ENCODE results near the gene DLX5.

The DLX5 gene

GRCh38 chr7:97003262-97004246, 21.1 kb downstream of the DLX5 start:
- Histone ChIP-seq H3K36me3 (ENCODE audit: control insufficient read depth, insufficient read depth, low read length) (no peaks in the 10 kb centered on the region), H3K4me3 (ENCODE audit: low read depth, low read length) (no peak overlapping the region), H3K9me3 (ENCODE audit: control insufficient read depth, insufficient read depth, low read length) (no peaks in the 10 kb centered on the region), H3K27me3 (ENCODE audit: control insufficient read depth, insufficient read depth, low read length) (peaks cover 95% of the 10 kb centered on the region), H3K4me1 (ENCODE audit: control insufficient read depth, insufficient read depth, low read length) (peaks cover 49% of the 10 kb centered on the region), H3K27ac (ENCODE audit: low read depth, low read length) (no peak overlapping the region), H3K9ac (ENCODE audit: low read depth, low read length) (no peak overlapping the region)

GRCh38 chr7:97002555-97003261, 21.9 kb downstream of the DLX5 start:
- no peaks in the 10 kb centered on the region for H3K9me3 ChIP-seq (ENCODE audit: control insufficient read depth, insufficient read depth, low read length)
- no peak overlapping the region for H3K27ac ChIP-seq (ENCODE audit: low read depth, low read length)
- no peaks in the 10 kb centered on the region for H3K36me3 ChIP-seq (ENCODE audit: control insufficient read depth, insufficient read depth, low read length)
- H3K4me3 ChIP-seq (ENCODE audit: low read depth, low read length): no peak overlapping the region
- H3K9ac ChIP-seq (ENCODE audit: low read depth, low read length): no peak overlapping the region
- H3K4me1 ChIP-seq (ENCODE audit: control insufficient read depth, insufficient read depth, low read length): peaks cover 49% of the 10 kb centered on the region
- peaks cover 95% of the 10 kb centered on the region for H3K27me3 ChIP-seq (ENCODE audit: control insufficient read depth, insufficient read depth, low read length)

- no peaks in the 10 kb centered on the region for H3K36me3 ChIP-seq (ENCODE audit: control insufficient read depth, insufficient read depth, low read length)
- no peaks in the 10 kb centered on the region for H3K9me3 ChIP-seq (ENCODE audit: control insufficient read depth, insufficient read depth, low read length)
- no peak overlapping the region for H3K4me3 ChIP-seq (ENCODE audit: low read depth, low read length)
- H3K9ac ChIP-seq (ENCODE audit: low read depth, low read length): no peak overlapping the region
- H3K27me3 ChIP-seq (ENCODE audit: control insufficient read depth, insufficient read depth, low read length): peaks cover 95% of the 10 kb centered on the region
- peak overlapping the region; percentile 48 for H3K27ac ChIP-seq (ENCODE audit: low read depth, low read length)
- peaks cover 48% of the 10 kb centered on the region for H3K4me1 ChIP-seq (ENCODE audit: control insufficient read depth, insufficient read depth, low read length)
Measured at GRCh38 chr7:97001656-97002554, 22.7 kb downstream of the DLX5 start.

GRCh38 chr7:97001221-97001620, 23.4 kb downstream of the DLX5 start:
- H3K9ac ChIP-seq (ENCODE audit: low read depth, low read length): no peak overlapping the region
- H3K4me1 ChIP-seq (ENCODE audit: control insufficient read depth, insufficient read depth, low read length): peaks cover 51% of the 10 kb centered on the region

DNA sequence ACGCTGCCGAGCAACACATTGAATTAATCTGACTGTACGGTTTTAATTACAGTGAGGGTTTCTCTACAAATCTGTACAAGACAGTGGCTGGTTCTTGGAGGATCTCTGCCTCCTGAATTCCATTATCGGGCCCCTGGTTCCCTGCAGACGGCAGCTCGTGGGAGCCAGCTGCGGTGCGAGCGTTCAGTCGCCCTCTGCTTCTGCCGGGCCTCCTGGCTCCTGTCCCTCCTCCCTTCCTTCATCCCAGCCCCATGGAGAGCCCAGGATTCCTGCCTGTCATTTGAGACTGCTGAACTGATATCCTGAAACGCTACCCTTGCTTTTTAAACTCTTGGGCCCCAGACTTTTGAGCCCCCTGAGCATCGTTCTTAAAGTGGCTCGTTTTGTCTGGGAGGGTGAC, 25.9 kb downstream of the DLX5 start:
- Histone ChIP-seq H3K4me1 (ENCODE audit: control insufficient read depth, insufficient read depth, low read length) (peaks cover 56% of the 10 kb centered on the region), H3K27me3 (ENCODE audit: control insufficient read depth, insufficient read depth, low read length) (peaks cover 98% of the 10 kb centered on the region), H3K9ac (ENCODE audit: low read depth, low read length) (no peak overlapping the region)

More at GRCh38 chr7:97001221-97001620, 23.4 kb downstream of the DLX5 start:
- H3K4me3 ChIP-seq (ENCODE audit: low read depth, low read length): no peak overlapping the region
- H3K27me3 ChIP-seq (ENCODE audit: control insufficient read depth, insufficient read depth, low read length): peaks cover 96% of the 10 kb centered on the region
- no peaks in the 10 kb centered on the region for H3K9me3 ChIP-seq (ENCODE audit: control insufficient read depth, insufficient read depth, low read length)
- H3K36me3 ChIP-seq (ENCODE audit: control insufficient read depth, insufficient read depth, low read length): no peaks in the 10 kb centered on the region
- peak overlapping the region; percentile 48 for H3K27ac ChIP-seq (ENCODE audit: low read depth, low read length)

GRCh38 chr7:96998333-96998732, 26.3 kb downstream of the DLX5 start:
- Histone ChIP-seq H3K9me3 (ENCODE audit: control insufficient read depth, insufficient read depth, low read length) (no peaks in the 10 kb centered on the region), H3K4me1 (ENCODE audit: control insufficient read depth, insufficient read depth, low read length) (peaks cover 60% of the 10 kb centered on the region), H3K4me3 (ENCODE audit: low read depth, low read length) (no peak overlapping the region), H3K36me3 (ENCODE audit: control insufficient read depth, insufficient read depth, low read length) (no peaks in the 10 kb centered on the region), H3K27me3 (ENCODE audit: control insufficient read depth, insufficient read depth, low read length) (peaks cover 98% of the 10 kb centered on the region), H3K9ac (ENCODE audit: low read depth, low read length) (no peak overlapping the region), H3K27ac (ENCODE audit: low read depth, low read length) (no peak overlapping the region)

More for the DNA sequence above, 25.9 kb downstream of the DLX5 start:
- H3K36me3 ChIP-seq (ENCODE audit: control insufficient read depth, insufficient read depth, low read length): no peaks in the 10 kb centered on the region
- no peak overlapping the region for H3K4me3 ChIP-seq (ENCODE audit: low read depth, low read length)
- H3K9me3 ChIP-seq (ENCODE audit: control insufficient read depth, insufficient read depth, low read length): no peaks in the 10 kb centered on the region
- no peak overlapping the region for H3K27ac ChIP-seq (ENCODE audit: low read depth, low read length)

DNA sequence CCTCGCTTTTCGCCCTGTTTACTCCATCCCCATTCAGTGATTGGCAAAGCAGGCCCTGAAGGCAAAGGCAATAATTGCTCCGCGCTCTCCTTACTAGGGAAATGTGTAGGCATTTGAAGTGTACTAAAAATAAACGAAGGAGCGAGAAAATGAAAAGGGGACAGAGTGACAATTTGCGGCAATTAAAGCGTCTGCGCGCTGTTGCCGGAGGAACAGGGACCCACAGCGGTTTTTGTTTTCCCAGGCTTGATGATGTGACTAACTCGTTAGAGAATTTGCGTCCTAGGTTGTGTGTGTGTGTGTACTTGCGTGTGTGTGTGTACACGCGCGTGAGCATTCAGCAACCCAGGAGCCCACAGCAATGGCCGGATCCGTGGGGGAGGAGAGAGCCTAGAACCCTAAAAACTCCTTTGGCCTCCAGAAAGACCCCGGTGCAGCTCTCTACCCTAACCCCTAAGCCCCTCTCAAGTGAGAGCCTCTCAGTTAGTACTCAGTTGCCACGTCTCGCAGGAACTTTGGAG, 27.1 kb downstream of the DLX5 start:
- H3K27me3 ChIP-seq (ENCODE audit: control insufficient read depth, insufficient read depth, low read length): peaks cover 98% of the 10 kb centered on the region

DNA sequence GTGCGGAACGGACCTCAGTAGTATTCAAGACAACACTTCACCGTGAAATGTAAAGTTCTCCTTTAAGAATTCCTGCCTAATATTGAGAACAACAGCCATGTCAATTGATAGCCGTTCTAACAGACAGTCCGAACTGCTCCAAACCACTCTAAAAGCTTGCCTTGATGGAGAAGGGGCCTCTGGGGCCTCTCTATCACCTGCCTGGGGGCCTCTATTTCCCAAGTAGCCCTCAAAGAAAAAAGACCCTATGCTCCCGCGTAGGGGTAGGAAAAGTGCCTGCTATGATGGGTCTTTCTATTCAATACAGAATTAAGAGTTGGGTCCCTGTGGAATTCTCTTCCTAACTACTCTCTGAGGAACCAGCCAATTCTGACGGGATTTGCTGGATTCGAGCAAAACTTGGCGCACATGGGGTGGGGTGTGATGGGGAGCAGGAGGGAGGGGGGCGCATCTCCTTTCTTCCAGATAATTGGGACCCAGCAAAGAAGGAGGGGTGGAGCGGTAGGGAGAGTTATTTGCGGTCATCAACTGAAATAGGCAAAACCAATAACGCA, 27.6 kb downstream of the DLX5 start:
- Histone ChIP-seq H3K9me3 (ENCODE audit: control insufficient read depth, insufficient read depth, low read length) (no peaks in the 10 kb centered on the region), H3K4me3 (ENCODE audit: low read depth, low read length) (no peak overlapping the region), H3K4me1 (ENCODE audit: control insufficient read depth, insufficient read depth, low read length) (peaks cover 58% of the 10 kb centered on the region)

More for the DNA sequence above, 27.1 kb downstream of the DLX5 start:
- Histone ChIP-seq H3K27ac (ENCODE audit: low read depth, low read length) (no peak overlapping the region), H3K9me3 (ENCODE audit: control insufficient read depth, insufficient read depth, low read length) (no peaks in the 10 kb centered on the region), H3K4me3 (ENCODE audit: low read depth, low read length) (no peak overlapping the region), H3K36me3 (ENCODE audit: control insufficient read depth, insufficient read depth, low read length) (no peaks in the 10 kb centered on the region), H3K9ac (ENCODE audit: low read depth, low read length) (no peak overlapping the region), H3K4me1 (ENCODE audit: control insufficient read depth, insufficient read depth, low read length) (peaks cover 59% of the 10 kb centered on the region)

DNA sequence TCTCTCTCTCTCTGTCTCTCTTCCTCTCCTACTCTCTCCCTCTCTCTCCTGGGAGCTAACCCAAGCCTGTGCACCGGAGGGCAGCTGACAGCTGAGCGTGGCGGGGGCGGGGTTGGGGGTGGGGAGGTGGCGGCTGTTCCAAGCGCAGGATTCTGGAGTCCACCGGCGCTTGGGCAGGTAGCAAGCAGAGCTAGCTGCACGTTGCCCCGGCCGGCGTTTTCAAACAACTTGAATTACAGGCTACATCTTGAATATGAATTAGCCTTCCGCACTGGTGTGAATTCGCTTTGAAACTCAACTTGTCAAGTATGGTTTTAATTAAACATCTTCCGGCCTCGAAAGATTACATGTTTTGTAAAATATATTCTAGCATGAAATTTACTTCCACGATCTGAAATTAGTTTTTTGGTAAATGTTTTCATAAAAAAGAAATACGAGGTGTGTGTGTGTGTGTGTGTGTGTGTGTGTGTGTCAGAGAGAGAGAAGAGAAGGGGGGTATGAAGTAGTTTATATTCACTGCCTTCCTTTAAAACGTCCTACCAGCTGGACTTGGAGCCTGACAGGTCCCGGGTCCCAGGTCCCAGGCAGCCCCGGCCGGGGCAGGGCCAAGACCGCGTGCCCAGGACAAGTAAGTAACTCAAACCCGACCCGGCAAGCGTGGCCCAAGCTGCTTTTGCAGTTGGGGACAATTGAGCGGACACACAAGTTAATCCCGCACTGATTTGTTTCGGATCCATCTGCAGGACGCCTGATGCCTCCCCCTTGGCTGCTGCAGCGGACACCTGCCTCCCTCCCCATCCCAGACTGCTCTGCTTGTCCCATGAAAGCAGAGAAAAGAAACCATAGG, 28.3 kb downstream of the DLX5 start:
- H3K27me3 ChIP-seq (ENCODE audit: control insufficient read depth, insufficient read depth, low read length): peaks cover 98% of the 10 kb centered on the region
- 0 out of 2 replicates have a peak overlapping the region, but pooled peaks have one; percentile 29 for H3K4me3 ChIP-seq (ENCODE audit: low read depth, low read length)

More for the DNA sequence above, 27.6 kb downstream of the DLX5 start:
- Histone ChIP-seq H3K9ac (ENCODE audit: low read depth, low read length) (no peak overlapping the region), H3K36me3 (ENCODE audit: control insufficient read depth, insufficient read depth, low read length) (no peaks in the 10 kb centered on the region), H3K27ac (ENCODE audit: low read depth, low read length) (no peak overlapping the region), H3K27me3 (ENCODE audit: control insufficient read depth, insufficient read depth, low read length) (peaks cover 98% of the 10 kb centered on the region)

More for the DNA sequence above, 28.3 kb downstream of the DLX5 start:
- Histone ChIP-seq H3K36me3 (ENCODE audit: control insufficient read depth, insufficient read depth, low read length) (no peaks in the 10 kb centered on the region), H3K27ac (ENCODE audit: low read depth, low read length) (no peak overlapping the region), H3K9me3 (ENCODE audit: control insufficient read depth, insufficient read depth, low read length) (no peaks in the 10 kb centered on the region), H3K9ac (ENCODE audit: low read depth, low read length) (no peak overlapping the region), H3K4me1 (ENCODE audit: control insufficient read depth, insufficient read depth, low read length) (peaks cover 55% of the 10 kb centered on the region)
